GM18861 (cell line): ENCODE data around the gene TMEM87A.
"Not testable (repeated sequence)": the region's sequence is repeated elsewhere in the genome, so short reads cannot be mapped to it uniquely, and the experiment has no call there.

Experiments used
- ATAC-seq: cut with Tn5 transposase; IDR thresholded peaks from one replicate; pipeline ENCODE4 v1.9.1; 2021; ENCODE audit not compliant: unreplicated experiment

The TMEM87A gene

DNA sequence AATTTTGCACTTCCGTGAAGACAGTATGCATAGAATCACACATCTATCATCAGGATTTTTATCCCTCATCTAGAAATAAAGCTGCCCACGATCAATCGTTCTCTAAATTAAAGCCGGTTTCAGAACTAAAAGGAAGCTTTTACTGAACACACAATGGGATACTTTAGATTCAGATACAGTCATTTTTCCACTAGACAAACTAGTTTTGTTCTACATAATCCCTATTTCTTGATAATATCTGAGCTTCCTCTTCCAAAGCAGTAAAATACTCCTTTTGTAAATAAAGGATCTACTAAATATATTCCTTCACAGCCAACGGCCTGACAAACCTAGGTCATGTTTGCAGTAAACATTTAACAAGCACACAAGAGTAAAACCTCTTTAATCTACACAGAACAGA lies 2.2 kb downstream of the TMEM87A start:
- ATAC-seq, result no peak

DNA sequence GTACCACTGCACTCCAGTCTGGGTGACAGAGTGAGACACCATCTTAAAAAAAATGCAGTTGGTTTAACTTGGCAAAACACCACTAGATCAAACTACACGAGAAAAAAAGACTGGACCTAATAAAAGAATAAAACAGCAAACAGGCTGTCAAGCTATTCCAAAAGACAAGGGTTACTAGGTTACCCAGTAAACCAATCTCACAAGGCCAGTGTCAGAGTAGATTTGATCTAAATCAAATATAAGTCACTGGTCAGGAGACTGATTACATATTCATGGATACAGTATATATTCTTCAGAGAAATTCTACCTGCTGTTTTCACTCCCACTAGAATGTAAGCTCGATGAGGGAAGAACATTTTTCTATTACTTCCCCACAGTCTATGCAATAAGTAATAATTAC lies 2.7 kb downstream of the TMEM87A start:
- ATAC-seq, result no peak

- ATAC-seq, result no peak
Observed at GRCh38 chr15:42267286-42267685, 5.9 kb downstream of the TMEM87A start.

- ATAC-seq, result no peak
Observed at GRCh38 chr15:42264795-42265194, 8.4 kb downstream of the TMEM87A start.

GRCh38 chr15:42253300-42253699 lies 19.9 kb downstream of the TMEM87A start:
- no peak for ATAC-seq

GRCh38 chr15:42240823-42241222 lies 32.4 kb downstream of the TMEM87A start:
- no peak for ATAC-seq

GRCh38 chr15:42239528-42240182 lies 33.6 kb downstream of the TMEM87A start:
- ATAC-seq, result no peak

GRCh38 chr15:42233107-42233506 lies 40.1 kb downstream of the TMEM87A start:
- no peak for ATAC-seq

DNA sequence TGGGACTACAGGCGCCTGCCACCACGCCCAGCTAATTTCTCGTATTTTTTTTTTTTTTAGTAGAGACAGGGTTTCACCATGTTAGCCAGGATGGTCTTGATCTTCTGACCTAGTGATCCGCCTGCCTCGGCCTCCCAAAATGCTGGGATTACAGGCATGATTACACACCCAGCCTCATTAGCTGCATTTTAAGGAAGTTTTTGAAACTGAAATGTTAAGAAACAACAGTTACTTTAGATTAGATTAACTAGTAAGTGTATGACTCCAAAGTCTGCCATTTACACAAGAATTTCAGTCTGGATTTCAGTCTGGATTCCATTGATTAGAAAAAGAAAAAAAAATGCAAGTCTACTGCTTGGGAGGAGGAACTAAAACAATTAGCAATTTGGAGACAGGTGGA lies 40.6 kb downstream of the TMEM87A start:
- ATAC-seq, result no peak

GRCh38 chr15:42231088-42231487 lies 42.1 kb downstream of the TMEM87A start:
- ATAC-seq, result no peak

DNA sequence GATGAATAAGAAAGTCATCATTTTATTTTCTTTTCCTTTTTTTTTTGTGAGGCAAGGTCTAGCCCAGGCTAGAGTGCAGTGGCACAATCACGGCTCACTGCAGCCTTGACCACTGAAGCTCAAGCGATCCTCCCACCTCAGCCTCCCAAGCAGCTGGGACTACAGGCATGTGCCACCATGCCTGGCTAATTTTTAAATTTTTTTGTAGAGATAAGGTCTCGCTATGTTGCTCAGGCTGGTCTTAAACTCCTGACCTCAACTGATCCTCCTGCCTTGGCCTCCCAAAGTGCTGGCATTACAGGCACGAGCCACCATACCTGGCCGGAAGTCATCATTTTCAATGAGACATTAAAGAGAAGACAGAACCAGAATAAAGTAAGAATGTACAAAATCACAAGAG lies 44.3 kb downstream of the TMEM87A start:
- ATAC-seq, result not testable (repeated sequence)

DNA sequence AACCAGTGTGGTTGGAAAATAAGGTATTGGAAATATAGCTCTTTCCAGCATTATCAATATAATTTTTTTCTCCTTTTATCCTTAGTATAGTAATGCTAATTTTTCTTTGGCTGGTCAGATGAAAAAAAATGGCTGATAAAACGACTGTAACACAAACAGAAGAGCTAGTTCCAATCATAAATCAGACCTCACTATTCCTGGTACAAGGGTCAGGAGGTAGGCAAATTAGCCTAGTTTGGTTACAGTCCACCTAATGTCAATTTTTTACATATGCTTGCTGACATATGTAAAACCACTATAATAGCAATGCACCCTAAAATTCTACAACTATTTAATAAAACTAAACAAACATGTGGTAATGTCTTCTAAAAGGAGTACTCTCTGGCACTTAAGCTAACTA lies 45.2 kb downstream of the TMEM87A start:
- no peak for ATAC-seq

DNA sequence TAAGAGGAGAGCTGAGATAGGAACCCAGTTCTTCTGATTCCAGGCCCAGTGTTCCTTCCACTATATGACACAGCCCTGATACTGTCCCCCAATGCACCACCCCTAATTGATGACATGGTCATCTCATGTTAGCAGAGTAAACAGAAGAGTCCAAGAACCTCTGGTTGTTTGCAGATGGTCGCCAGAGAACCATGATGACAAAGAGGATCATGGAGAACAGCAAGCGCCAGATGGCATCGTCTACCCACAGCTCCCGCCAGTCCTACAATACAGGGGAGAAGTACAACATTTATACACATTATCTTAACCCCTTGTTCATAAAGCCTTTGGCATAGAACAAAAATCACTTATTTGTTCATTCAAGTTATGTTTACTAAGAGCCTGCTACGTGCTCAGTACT lies 46.6 kb downstream of the TMEM87A start:
- no peak for ATAC-seq

DNA sequence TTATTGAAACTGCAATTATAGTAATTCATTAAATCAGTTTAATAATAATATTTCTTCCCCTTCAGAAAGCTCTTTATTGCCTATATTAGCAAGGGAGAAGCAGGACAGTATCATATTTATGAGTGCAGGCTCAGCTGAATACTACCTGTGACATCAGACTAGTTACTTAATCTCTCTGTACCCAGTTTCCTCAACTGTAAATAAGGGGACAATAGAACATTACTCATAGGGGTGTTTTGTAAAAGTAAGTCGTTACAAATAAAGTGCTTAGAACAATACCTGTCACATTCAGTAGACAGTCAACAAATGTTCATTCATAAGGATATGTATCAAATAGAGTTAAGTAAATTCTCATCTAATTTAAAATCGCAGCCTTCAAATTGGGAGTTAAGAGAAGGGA lies 53.0 kb downstream of the TMEM87A start:
- no peak for ATAC-seq

DNA sequence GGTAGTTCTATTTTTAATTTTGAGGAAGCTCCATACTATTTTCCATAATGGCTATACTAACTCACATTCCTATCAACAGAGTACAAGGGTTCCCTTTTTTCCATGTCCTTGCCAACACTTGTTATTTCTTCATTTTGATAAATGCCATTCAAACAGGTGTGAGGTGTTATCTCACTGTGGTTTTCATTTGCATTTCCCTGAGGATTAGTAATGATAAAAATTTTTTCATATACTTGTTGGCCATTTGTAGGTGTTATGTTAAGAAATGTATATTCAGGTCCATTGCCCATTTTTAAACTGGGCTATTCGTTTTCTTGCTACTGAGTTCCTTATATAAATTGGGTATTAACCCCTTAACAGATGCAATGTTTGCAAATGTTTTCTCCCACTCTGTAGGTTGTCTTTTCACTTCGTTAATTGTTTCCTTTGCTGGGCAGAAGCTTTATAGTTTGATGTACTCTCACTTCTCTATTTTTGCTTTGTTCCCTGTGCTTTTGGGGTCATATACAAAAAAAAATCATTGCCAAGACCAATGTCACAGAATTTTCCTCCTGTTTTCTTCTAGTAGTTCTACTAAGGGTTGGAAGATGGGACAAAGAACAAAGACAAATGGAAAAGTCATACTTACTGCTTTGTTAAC lies 54.2 kb downstream of the TMEM87A start:
- ATAC-seq, result no peak

DNA sequence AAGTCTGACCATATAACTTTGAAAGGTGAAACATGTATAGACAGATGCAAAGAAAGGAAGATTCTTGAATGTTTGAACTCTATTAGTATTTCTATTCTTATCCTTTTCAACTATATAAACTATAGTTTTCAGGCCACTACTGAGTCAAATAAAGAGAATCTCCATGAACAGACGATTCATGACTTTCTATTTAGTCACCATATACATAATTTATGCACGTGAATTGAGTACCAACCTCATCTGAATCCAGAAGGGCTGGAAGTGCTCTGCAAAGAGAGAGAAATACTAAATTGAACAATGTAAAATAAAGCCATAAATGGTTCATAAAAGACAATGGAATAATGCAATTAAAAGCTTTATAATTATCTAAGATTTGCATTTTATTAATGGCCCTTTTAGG lies 55.7 kb downstream of the TMEM87A start:
- no peak for ATAC-seq

- no peak for ATAC-seq
Observed at GRCh38 chr15:42215913-42216829, 57.1 kb downstream of the TMEM87A start.

- ATAC-seq, result no peak
Observed at GRCh38 chr15:42214600-42214999, 58.6 kb downstream of the TMEM87A start.

- no peak for ATAC-seq
Observed at GRCh38 chr15:42213511-42213910, 59.7 kb downstream of the TMEM87A start.

DNA sequence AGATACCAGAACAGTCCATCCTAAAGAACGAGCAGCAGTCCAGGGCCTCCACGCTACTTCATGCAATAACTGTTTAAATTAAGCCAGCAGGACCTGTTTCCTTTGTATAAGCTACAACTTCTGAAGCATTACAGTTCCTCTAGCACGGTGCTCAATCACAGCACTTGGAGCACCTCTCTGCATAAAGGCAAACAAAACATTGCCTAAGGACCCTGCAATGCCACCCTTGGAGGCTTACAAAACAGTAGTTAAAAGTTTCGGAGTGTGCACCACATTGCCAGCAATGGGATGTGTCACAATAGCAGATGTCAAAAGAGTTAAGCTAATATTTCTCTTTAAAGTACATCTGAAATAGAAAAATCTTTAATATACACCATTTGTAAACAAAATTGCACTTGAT lies 62.5 kb downstream of the TMEM87A start:
- no peak for ATAC-seq

GRCh38 chr15:42207674-42208579 lies 65.3 kb downstream of the TMEM87A start, which contains the start of gene VPS39:
TSS of gene VPS39 (minus strand) at chr15:42208304. CDS start at chr15:42208153, 151 bp downstream.
- ATAC-seq, result peak; percentile 60
